Stimulated activated CD4-positive, alpha-beta T cell treated with anti-CD3 and anti-CD28 coated beads, TNF-alpha, amount 100 ng/mL, for 4 hours (primary cell): ENCODE data around the gene PHF2.

Source experiments
- DNase-seq, 3 experiments: peaks; one replicate each; pipeline ENCODE4 v3.0.0-alpha.2; 2020; ENCODE audit warnings: low read depth in 3 of 3

The PHF2 gene

GRCh38 chr9:93601063-93601462, 24.7 kb downstream of the PHF2 start:
- no peak for DNase-seq

GRCh38 chr9:93601666-93602065, 25.3 kb downstream of the PHF2 start:
- DNase-seq: no peak

GRCh38 chr9:93603011-93603410, 26.6 kb downstream of the PHF2 start:
- no peak for DNase-seq

GRCh38 chr9:93603906-93604326, 27.5 kb downstream of the PHF2 start:
- DNase-seq: no peak

GRCh38 chr9:93606187-93606586, 29.8 kb downstream of the PHF2 start:
- DNase-seq: no peak

GRCh38 chr9:93610206-93610605, 33.8 kb downstream of the PHF2 start:
- no peak for DNase-seq

- DNase-seq: no peak
Measured at GRCh38 chr9:93612052-93612795, 35.8 kb downstream of the PHF2 start.

- DNase-seq: no peak
Measured at GRCh38 chr9:93612796-93613154, 36.4 kb downstream of the PHF2 start.

GRCh38 chr9:93613174-93613573, 36.8 kb downstream of the PHF2 start:
- no peak for DNase-seq

GRCh38 chr9:93613791-93614190, 37.4 kb downstream of the PHF2 start:
- no peak for DNase-seq

- no peak for DNase-seq
Measured at GRCh38 chr9:93614830-93615468, 38.6 kb downstream of the PHF2 start.

GRCh38 chr9:93616044-93616443, 39.7 kb downstream of the PHF2 start:
- DNase-seq: no peak

GRCh38 chr9:93617273-93617672, 40.9 kb downstream of the PHF2 start:
- no peak for DNase-seq

GRCh38 chr9:93619272-93619775, 42.9 kb downstream of the PHF2 start:
- no peak for DNase-seq

- no peak for DNase-seq
Measured at GRCh38 chr9:93620041-93620506, 43.7 kb downstream of the PHF2 start.

GRCh38 chr9:93620881-93621820, 44.8 kb downstream of the PHF2 start:
- DNase-seq: no peak

- no peak for DNase-seq
Measured at GRCh38 chr9:93621922-93622321, 45.5 kb downstream of the PHF2 start.

- no peak for DNase-seq
Measured at GRCh38 chr9:93622691-93623090, 46.3 kb downstream of the PHF2 start.

- no peak for DNase-seq
Measured at GRCh38 chr9:93623753-93624152, 47.4 kb downstream of the PHF2 start.

GRCh38 chr9:93624431-93624834, 48.0 kb downstream of the PHF2 start:
- no peak for DNase-seq

- DNase-seq: no peak
Measured at GRCh38 chr9:93624977-93625376, 48.6 kb downstream of the PHF2 start.

- DNase-seq: no peak
Measured at GRCh38 chr9:93629920-93630319, 53.5 kb downstream of the PHF2 start.
